HL-60 (cell line): ENCODE results near the gene GOLGA8G. TPM values are rescaled to one million over a fixed set of nuclear protein-coding genes. Genes with fewer than 3 reads are reported as not detected.
"Not testable (repeated sequence)": the region's sequence is repeated elsewhere in the genome, so short reads cannot be mapped to it uniquely, and the experiment has no call there.

ENCODE experiments used
- DNase-seq, 2 experiments: peaks; one replicate each; pipeline ENCODE4 v3.0.0-alpha.2; 2010 to 2020; ENCODE audit warnings: low read depth in 1 of 2, low spot score in 1 of 2
- H3K27ac ChIP-seq: fragments of 250-450 bp; sonication (Bioruptor Pico); replicated peaks from 2 replicates; pipeline ENCODE4 v1.5.1; 2020; ENCODE audit warnings: mild to moderate bottlenecking, moderate library complexity
- H3K27me3 ChIP-seq: fragments of 250-450 bp; sonication (Bioruptor Pico); 2 replicates; pipeline ENCODE4 v1.5.1; 2021; ENCODE audit warnings: mild to moderate bottlenecking, moderate library complexity; ENCODE audit not compliant: insufficient read depth, poor library complexity, severe bottlenecking
- H3K4me3 ChIP-seq: replicated peaks from 2 replicates; pipeline ENCODE4 v1.5.1; 2011; ENCODE audit warnings: mild to moderate bottlenecking, control low read depth, low read length; ENCODE audit not compliant: insufficient read depth
- long read RNA-seq: library from polyadenylated mRNA; unstranded; transcript quantifications from one replicate; pipeline ENCODE4 v2.0.0, GENCODE V29; 2020
- microRNA-seq: library from miRNA; unstranded; fragments of <30 nt; microRNA quantifications from one replicate; pipeline ENCODE4, GENCODE V29; 2018

GOLGA8G gene, protein sequence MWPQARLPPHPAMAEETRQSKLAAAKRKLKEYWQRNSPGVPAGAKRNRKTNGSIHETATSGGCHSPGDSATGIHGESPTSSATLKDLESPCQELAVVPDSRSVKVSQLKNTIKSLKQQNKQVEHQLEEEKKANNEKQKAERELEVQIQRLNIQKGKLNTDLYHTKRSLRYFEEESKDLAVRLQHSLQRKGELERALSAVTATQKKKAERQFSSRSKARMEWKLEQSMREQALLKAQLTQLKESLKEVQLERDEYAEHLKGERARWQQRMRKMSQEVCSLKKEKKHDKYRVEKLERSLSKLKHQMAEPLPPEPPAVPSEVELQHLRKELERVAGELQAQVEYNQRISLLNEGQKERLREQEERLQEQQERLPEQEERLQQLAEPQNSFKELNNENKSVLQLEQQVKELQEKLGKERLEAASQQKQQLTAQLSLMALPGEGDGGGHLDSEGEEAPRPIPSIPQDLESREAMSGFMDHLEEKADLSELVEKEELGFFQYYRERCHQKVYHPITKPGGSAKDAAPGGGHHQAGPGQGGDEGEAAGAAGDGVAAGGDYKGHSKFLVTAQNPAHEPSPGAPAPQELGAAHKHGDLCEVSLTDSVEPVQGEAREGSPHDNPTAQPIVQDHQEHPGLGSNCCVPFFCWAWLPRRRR
- long read RNA-seq: 0 reads

DNA sequence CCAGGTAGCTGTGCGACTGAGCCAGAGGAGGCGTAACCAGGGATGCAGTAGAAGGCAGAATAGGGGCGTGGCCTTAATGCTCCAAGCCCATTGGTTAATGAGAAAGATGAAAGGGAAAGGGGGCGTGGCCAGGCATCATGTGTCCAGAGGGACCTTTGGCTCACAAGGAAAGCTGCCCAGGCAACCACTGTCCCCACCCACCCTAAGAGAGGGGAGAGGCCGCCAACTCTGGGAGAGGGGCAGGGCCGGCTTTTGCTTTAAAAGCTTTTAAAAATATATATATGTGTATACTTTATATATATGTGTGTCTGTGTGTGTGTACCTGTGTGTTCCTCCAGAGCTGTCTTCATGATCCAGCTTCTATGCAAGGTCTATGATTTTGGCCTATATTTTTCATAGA lies at the start of gene GOLGA8G:
Gene GOLGA8G, minus strand, starts transcription at position 18 of the 400 bp plus-strand sequence. CDS start 62 bp downstream, outside the sequence.
- not testable (repeated sequence) for H3K4me3 ChIP-seq, H3K27me3 ChIP-seq, DNase-seq, H3K27ac ChIP-seq

DNA sequence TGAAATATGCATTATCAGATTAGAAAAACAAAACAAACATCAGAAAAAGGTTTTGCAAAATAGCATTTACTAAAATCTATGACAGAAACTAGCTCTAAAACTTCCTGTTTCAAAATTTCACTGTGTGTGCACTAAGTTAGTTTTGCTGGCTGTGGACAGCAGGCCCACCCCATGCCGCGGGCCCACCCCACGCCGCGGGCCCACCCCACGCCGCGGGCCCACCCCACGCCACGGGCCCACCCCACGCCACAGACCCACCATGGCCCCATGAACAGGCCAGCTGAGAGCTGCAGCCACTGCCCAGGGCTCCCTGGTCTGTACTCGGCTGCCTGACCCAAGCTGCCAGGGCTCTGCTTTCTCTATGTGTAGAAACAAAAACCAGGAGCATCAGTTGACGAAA lies 40.6 kb upstream of the GOLGA8G start:
- DNase-seq, H3K4me3 ChIP-seq, H3K27me3 ChIP-seq, H3K27ac ChIP-seq: not testable (repeated sequence)

DNA sequence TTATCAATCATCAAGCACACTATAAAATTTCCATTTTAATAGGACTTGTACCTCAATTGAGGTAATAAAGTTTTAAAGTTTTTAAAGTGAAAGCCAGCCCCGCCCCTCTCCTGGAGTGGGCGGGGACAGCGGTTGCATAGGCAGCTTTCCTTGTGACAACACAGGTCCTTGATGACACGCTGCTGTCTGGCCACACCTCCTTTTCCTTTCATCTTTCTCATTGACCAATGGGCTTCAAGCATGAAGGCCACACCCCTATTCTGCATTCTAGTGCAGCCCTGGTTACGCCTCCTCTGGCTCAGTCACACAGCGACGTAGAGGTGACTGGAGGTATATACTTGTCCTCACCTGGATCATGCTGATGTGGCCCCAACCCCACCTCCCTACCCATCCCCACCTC lies 20.5 kb upstream of the GOLGA8G start, which contains the start of gene GOLGA6L25:
Gene GOLGA6L25, plus strand, starts transcription at position 301 of the 400 bp plus-strand sequence. Its CDS starts 61 bp downstream, at position 362.
- not testable (repeated sequence) for H3K27ac ChIP-seq, DNase-seq

DNA sequence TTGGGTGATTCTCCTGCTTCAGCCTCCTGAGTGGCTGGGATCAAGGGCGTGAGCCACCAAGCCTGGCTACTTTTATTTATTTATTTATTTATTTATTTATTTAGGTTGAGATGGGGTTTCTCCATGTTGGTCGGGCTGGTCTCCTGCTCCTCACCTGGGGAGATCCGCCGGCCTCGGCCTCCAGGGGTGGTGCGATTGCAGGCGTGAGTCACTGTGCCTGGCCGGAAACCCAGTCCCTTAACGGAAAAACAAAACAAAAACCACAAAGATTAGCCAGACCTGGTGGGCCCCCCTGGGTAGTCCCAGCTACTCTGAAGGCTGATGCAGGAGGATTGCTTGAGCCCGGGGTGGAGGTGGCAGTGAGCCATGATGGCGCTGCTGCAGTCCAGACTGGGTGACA lies 17.6 kb downstream of the GOLGA8G start:
- H3K27ac ChIP-seq, DNase-seq, H3K27me3 ChIP-seq, H3K4me3 ChIP-seq: not testable (repeated sequence)

More for the DNA sequence above, 20.5 kb upstream of the GOLGA8G start, which contains the start of gene GOLGA6L25:
- H3K27me3 ChIP-seq, H3K4me3 ChIP-seq: not testable (repeated sequence)

DNA sequence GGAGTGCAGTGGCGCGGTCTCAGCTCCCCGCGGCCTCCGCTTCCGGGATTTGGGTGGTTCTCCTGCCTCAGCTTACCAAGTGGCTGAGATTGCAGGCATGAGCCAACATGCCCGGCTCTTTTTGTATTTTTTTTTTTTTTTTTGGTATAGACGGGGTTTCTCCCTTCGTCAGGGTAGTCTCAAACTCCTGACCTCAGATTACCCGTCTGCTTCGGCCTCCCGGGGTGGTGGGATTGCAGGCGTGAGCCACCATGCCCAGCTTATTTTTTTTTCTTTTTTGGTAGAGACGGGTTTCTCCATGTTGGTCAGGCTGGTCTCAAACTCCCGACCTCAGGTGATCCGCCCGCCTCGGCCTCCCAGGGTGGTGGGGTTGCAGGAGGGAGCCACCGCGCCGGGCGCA lies 18.6 kb downstream of the GOLGA8G start:
- H3K4me3 ChIP-seq, H3K27me3 ChIP-seq, H3K27ac ChIP-seq, DNase-seq: not testable (repeated sequence)

DNA sequence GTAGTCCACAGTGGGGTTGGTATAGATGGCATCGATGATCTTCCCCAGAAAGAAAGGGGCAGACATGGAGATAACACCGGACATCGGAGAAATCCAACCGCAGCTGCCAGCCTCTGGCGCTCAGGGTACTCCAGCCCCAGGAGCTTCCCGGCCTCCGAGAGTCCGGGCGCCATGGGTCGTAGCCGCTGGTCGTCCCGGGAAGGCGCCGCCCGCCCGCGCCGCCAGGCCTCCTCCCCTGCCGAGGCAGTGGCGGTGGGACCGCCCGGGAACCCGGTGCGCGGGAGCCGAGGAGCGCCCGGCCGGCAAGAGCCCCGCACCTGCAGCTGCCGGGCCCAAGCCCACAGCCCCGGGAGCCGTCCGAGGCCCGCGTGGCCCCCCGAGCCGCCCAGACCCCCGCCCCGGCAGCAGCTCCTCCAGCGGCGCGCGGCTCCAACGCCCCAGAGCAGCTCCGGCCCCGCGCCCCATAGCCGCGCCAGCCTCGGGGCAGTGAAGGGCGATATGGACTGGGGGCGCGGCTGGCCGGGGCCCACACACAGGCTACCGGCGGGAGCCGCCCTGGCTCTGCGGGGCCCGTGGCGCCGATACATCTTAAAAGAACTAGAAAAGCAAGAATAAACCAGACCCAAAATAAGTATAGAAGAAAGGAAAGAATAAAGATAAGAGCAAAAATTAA lies 24.4 kb downstream of the GOLGA8G start:
- H3K4me3 ChIP-seq, H3K27ac ChIP-seq, H3K27me3 ChIP-seq, DNase-seq: not testable (repeated sequence)

DNA sequence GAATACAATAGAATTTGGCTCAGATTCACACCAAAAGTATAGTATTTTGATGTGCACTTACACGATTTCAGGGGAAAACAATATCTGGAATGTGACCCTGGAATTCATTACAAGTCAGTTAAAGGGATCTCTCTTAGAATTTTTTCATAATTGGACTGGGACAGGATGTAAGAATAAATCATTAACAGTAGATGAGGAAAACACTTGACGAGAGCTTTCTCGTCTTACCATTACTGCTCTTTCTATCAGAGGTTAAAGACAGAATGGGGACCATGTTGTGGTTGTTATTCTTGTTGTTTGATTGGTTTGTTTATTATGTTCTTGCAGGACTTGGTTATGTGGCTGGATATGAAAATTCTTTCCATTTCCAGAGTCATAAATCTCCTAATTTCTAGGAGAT lies 51.4 kb downstream of the GOLGA8G start:
- not testable (repeated sequence) for DNase-seq, H3K4me3 ChIP-seq, H3K27ac ChIP-seq, H3K27me3 ChIP-seq

Small RNA genes lying within 50 kb of the gene (microRNA-seq; reads per million reads assigned to microRNA genes)
- gene MIR4509-3: not detected
